HCT116 (cell line): ENCODE data around the gene CSRNP2.

ENCODE experiments used
- CEBPB ChIP-seq: IDR thresholded peaks from 2 replicates; pipeline ENCODE4 v1.6.1; 2012; ENCODE audit warnings: low read depth
- CTCF ChIP-seq, 3 experiments: fragments of 200-600 bp in 1 of 3; sonication (generic) in 1 of 3; IDR thresholded peaks in 2 of 3; conservative IDR thresholded peaks in 1 of 3; 2 replicates each; pipeline ENCODE4 v1.5.1; 2012 to 2017; ENCODE audit warnings: low read depth in 2 of 3, low read length in 2 of 3, antibody characterized with exemption in 1 of 3, borderline replicate concordance in 1 of 3, control low read depth in 1 of 3, mild to moderate bottlenecking in 1 of 3, mixed read lengths in 1 of 3, mixed run types in 1 of 3, moderate library complexity in 1 of 3; ENCODE audit not compliant: insufficient read depth in 1 of 3
- JUND ChIP-seq: IDR thresholded peaks from 2 replicates; pipeline ENCODE4 v1.6.1; 2012
- POLR2A ChIP-seq: IDR thresholded peaks from 2 replicates; pipeline ENCODE4 v1.7.0; 2011; ENCODE audit warnings: borderline replicate concordance; ENCODE audit not compliant: insufficient read depth, insufficient read length; ENCODE audit errors: extremely low read depth
- RAD21 ChIP-seq: IDR thresholded peaks from 2 replicates; pipeline ENCODE4 v1.6.1; 2012; ENCODE audit warnings: low read depth, mild to moderate bottlenecking
- SIN3A ChIP-seq: IDR thresholded peaks from 2 replicates; pipeline ENCODE4 v1.6.1; 2012; ENCODE audit warnings: low read depth
- ZNF274 ChIP-seq: fragments of 200-500 bp; sonication (Bioruptor generic); IDR thresholded peaks from 2 replicates; pipeline ENCODE4 v1.6.1; 2014; ENCODE audit warnings: mild to moderate bottlenecking, low read depth, low read length, inconsistent platforms

DNA sequence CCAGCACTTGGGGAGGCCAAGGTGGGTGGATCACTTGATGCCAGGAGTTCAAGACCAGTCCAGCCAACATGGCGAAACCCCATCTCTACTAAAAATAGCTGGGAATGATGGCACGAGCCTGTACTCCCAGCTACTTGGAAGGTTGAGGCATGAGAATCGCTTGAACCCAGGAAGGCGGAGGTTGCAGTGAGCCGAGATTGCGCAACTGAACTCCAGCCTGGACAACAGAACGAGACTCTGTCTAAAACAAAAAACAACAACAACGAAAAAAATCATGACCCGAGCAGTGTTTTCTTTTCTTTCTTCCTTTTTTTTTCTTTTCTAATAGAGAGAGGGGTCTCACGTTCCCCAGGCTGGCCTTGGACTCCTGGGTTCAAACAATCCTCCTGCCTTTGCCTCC, 3.5 kb upstream of the CSRNP2 start:
- TF ChIP-seq CEBPB (no peak), CTCF (IDR thresholded peaks at IDR 0.05 in 2 of 3, conservative IDR thresholded peaks at IDR 0.05 in 1 of 3; ENCODE audit: borderline replicate concordance in 1 of 3, insufficient read depth in 1 of 3, low read depth in 2 of 3, low read length in 2 of 3) (no peak), SIN3A (no peak), RAD21 (no peak), ZNF274 (no peak), POLR2A (no peak), JUND (no peak)
